HepG2 (cell line): Measurements from ENCODE around the gene MYO19. TPM values are rescaled to one million over a fixed set of nuclear protein-coding genes. Genes with fewer than 3 reads are reported as not detected.

Source experiments
- FOXP1 ChIP-seq, 2 experiments: fragments of 450-650 bp in 1 of 2; IDR thresholded peaks; 2 replicates each; pipeline ENCODE4 v1.6.1; 2017 to 2018; ENCODE audit warnings: antibody characterized with exemption in 1 of 2
- HES4 ChIP-seq: sonication (generic); formaldehyde crosslinking; IDR thresholded peaks from 2 replicates; pipeline ENCODE4 v1.9.0; 2021; ENCODE audit warnings: mild to moderate bottlenecking, missing genetic modification reagents, borderline replicate concordance
- HOXA7 ChIP-seq: sonication (generic); formaldehyde crosslinking; IDR thresholded peaks from 2 replicates; pipeline ENCODE4 v1.8.1; 2022; ENCODE audit warnings: mild to moderate bottlenecking, missing genetic modification reagents, moderate library complexity
- MTF2 ChIP-seq: sonication (generic); formaldehyde crosslinking; IDR thresholded peaks from 2 replicates; pipeline ENCODE4 v1.5.0; 2020; ENCODE audit warnings: missing genetic modification reagents, borderline replicate concordance
- NBN ChIP-seq: fragments of 450-650 bp; conservative IDR thresholded peaks from 2 replicates; pipeline ENCODE4 v1.6.1; 2017
- NFE2L2 ChIP-seq: fragments of 150-350 bp; IDR thresholded peaks from 2 replicates; pipeline ENCODE4 v1.6.1; 2014; ENCODE audit warnings: low read length
- NR2F1 ChIP-seq, 2 experiments: fragments of 450-650 bp in 1 of 2; formaldehyde crosslinking in 1 of 2; IDR thresholded peaks; 2 replicates each; pipeline versions ENCODE4 v1.5.0 to v1.6.1; 2016 to 2020; ENCODE audit warnings: mild to moderate bottlenecking in 1 of 2, missing compliant biosample characterization in 1 of 2, missing genetic modification reagents in 1 of 2, moderate library complexity in 1 of 2
- SIX1 ChIP-seq: sonication (generic); formaldehyde crosslinking; IDR thresholded peaks from 2 replicates; pipeline ENCODE4 v1.4.0; 2020; ENCODE audit warnings: missing genetic modification reagents, borderline replicate concordance
- TOE1 ChIP-seq: sonication (generic); formaldehyde crosslinking; IDR thresholded peaks from 2 replicates; pipeline ENCODE4 v1.4.0; 2020; ENCODE audit warnings: mild to moderate bottlenecking, missing genetic modification reagents
- ZNF3 ChIP-seq: IDR thresholded peaks from 2 replicates; pipeline ENCODE4 v1.7.0; 2017; ENCODE audit warnings: inconsistent platforms
- ZNF607 ChIP-seq: sonication (generic); formaldehyde crosslinking; IDR thresholded peaks from 2 replicates; pipeline ENCODE4 v1.5.1; 2020; ENCODE audit warnings: missing genetic modification reagents, mild to moderate bottlenecking, borderline replicate concordance
- ZNF816 ChIP-seq: sonication (generic); formaldehyde crosslinking; IDR thresholded peaks from 2 replicates; pipeline ENCODE4 v1.8.0; 2022; ENCODE audit warnings: missing genetic modification reagents, mild to moderate bottlenecking, borderline replicate concordance
- ZSCAN31 ChIP-seq: sonication (generic); formaldehyde crosslinking; IDR thresholded peaks from 2 replicates; pipeline ENCODE4 v1.5.0; 2020; ENCODE audit warnings: low read depth, mild to moderate bottlenecking, missing genetic modification reagents
- polyA plus RNA-seq, 8 experiments: library from polyadenylated mRNA; depleted of rRNA in 3 of 8; stranded (reverse) in 7 of 8; unstranded in 1 of 8; fragments of >200 nt; fragmentation: Illumina TruSeq in 4 of 8; extraction: Trizol in 4 of 8; gene quantifications; 2 replicates each; pipeline versions ENCODE4 v1.2.1 to v1.2.3, GENCODE V29; 2011 to 2016; ENCODE audit warnings: low read depth in 4 of 8, missing spikeins in 1 of 8, mixed read lengths in 1 of 8; ENCODE audit not compliant: insufficient read depth in 1 of 8
- total RNA-seq, 5 experiments: library from RNA; depleted of rRNA; stranded (reverse); fragments of >200 nt; fragmentation: Illumina TruSeq; extraction: Trizol; gene quantifications; 2 replicates each; pipeline ENCODE4 v1.2.3, GENCODE V29; 2016; ENCODE audit warnings: low read depth in 1 of 5
- TF ChIP-seq, protein P1 (sequence below): IDR thresholded peaks from 2 replicates; pipeline ENCODE4 v1.6.1; 2016
- TF ChIP-seq, protein P2 (sequence below): sonication (generic); formaldehyde crosslinking; IDR thresholded peaks from 2 replicates; pipeline ENCODE4 v1.8.0; 2022; ENCODE audit warnings: mild to moderate bottlenecking, missing genetic modification reagents; ENCODE audit not compliant: insufficient replicate concordance
- TF ChIP-seq, protein P3 (sequence below): IDR thresholded peaks from 2 replicates; pipeline ENCODE4 v1.6.1; 2016; ENCODE audit warnings: low read depth, control low read depth
- TF ChIP-seq, protein P4 (sequence below): sonication (generic); formaldehyde crosslinking; IDR thresholded peaks from 2 replicates; pipeline ENCODE4 v1.8.1; 2023; ENCODE audit warnings: missing genetic modification reagents, mild to moderate bottlenecking, borderline replicate concordance
- TF ChIP-seq, protein P5 (sequence below): sonication (generic); formaldehyde crosslinking; IDR thresholded peaks from 2 replicates; pipeline ENCODE4 v1.4.0; 2020; ENCODE audit warnings: mild to moderate bottlenecking, missing genetic modification reagents
- TF ChIP-seq, protein P6 (sequence below): IDR thresholded peaks from 2 replicates; pipeline ENCODE4 v1.6.1; 2016; ENCODE audit warnings: missing genetic modification reagents, missing compliant biosample characterization
- TF ChIP-seq, protein P7 (sequence below), 2 experiments: sonication (generic) in 1 of 2; formaldehyde crosslinking in 1 of 2; IDR thresholded peaks; 2 replicates each; pipeline versions ENCODE4 v1.4.0 to v1.6.1; 2018 to 2020; ENCODE audit warnings: missing genetic modification reagents in 2 of 2, borderline replicate concordance in 1 of 2, low read depth in 1 of 2, mild to moderate bottlenecking in 1 of 2, missing biosample characterization in 1 of 2

Gene MYO19
- total and polyA plus RNA-seq, 2 of the 13 experiments (the other 11 are each of a cell fraction or from before 2014, with no cell fraction given) = 75.7 to 82.3 TPM

DNA sequence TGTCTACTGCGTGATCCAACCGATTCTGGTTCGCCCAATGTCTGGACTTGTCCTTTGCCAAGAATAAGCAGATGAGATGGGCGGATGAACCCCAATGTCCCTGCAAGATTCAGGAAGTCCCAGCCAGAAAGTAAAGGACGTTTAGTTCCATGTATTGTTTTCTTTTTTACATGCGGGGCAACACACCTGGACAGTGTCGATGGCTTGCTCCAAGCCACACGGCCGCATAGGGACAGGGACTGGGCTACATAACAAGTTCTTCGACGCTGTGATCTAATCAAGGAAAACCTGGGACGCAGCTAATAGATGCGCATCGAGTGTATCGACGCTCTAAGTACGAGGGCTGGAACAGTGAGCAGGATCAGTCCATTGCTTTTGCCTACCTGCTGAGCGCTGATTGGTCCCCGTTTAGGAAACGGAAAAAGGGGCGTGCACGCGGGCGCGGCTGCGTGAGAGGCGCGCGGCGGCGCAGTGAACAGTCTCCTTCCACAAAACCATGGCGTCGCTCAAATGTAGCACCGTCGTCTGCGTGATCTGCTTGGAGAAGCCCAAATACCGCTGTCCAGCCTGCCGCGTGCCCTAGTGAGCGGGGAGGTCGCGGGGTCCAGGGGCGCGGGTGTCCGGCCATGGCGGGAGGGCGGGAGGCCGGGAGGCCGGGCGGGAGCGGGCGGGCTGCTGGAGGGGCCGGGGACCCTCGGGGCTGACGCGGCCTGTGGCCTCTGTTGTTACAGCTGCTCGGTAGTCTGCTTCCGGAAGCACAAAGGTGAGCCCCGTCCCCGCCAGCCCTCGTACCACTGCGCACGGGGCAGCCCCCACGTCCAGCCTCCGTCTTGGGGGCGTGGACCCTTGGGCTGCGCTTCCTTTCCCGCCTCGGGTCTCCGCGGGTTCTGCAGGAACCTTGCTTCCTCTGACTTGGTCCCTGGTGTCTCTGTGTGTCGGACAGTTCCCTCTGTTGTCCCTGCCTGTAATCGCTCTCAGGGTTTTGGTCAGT lies 48.2 kb downstream of the MYO19 start, which contains the start of gene ZNHIT3 (continued):
- TF ChIP-seq, protein P1, sequence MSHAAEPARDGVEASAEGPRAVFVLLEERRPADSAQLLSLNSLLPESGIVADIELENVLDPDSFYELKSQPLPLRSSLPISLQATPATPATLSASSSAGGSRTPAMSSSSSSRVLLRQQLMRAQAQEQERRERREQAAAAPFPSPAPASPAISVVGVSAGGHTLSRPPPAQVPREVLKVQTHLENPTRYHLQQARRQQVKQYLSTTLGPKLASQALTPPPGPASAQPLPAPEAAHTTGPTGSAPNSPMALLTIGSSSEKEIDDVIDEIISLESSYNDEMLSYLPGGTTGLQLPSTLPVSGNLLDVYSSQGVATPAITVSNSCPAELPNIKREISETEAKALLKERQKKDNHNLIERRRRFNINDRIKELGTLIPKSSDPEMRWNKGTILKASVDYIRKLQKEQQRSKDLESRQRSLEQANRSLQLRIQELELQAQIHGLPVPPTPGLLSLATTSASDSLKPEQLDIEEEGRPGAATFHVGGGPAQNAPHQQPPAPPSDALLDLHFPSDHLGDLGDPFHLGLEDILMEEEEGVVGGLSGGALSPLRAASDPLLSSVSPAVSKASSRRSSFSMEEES = peak; percentile 72
- no peak for TF ChIP-seq NFE2L2
- TF ChIP-seq, protein P2, sequence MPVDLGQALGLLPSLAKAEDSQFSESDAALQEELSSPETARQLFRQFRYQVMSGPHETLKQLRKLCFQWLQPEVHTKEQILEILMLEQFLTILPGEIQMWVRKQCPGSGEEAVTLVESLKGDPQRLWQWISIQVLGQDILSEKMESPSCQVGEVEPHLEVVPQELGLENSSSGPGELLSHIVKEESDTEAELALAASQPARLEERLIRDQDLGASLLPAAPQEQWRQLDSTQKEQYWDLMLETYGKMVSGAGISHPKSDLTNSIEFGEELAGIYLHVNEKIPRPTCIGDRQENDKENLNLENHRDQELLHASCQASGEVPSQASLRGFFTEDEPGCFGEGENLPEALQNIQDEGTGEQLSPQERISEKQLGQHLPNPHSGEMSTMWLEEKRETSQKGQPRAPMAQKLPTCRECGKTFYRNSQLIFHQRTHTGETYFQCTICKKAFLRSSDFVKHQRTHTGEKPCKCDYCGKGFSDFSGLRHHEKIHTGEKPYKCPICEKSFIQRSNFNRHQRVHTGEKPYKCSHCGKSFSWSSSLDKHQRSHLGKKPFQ (CRISPR knock-in tag) = peak; percentile 65
- TF ChIP-seq, protein P3, sequence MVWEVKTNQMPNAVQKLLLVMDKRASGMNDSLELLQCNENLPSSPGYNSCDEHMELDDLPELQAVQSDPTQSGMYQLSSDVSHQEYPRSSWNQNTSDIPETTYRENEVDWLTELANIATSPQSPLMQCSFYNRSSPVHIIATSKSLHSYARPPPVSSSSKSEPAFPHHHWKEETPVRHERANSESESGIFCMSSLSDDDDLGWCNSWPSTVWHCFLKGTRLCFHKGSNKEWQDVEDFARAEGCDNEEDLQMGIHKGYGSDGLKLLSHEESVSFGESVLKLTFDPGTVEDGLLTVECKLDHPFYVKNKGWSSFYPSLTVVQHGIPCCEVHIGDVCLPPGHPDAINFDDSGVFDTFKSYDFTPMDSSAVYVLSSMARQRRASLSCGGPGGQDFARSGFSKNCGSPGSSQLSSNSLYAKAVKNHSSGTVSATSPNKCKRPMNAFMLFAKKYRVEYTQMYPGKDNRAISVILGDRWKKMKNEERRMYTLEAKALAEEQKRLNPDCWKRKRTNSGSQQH = peak; percentile 72; the same call in 1 of the 2 replicates
- no peak for TF ChIP-seq NBN
- no peak for TF ChIP-seq HOXA7 (CRISPR knock-in tag)
- TF ChIP-seq, protein P4, sequence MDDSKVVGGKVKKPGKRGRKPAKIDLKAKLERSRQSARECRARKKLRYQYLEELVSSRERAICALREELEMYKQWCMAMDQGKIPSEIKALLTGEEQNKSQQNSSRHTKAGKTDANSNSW (CRISPR knock-in tag) = peak; percentile 91; the same call in 1 of the 2 replicates
- no peak for TF ChIP-seq TOE1 (CRISPR knock-in tag)
- TF ChIP-seq, protein P5, sequence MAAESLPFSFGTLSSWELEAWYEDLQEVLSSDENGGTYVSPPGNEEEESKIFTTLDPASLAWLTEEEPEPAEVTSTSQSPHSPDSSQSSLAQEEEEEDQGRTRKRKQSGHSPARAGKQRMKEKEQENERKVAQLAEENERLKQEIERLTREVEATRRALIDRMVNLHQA (CRISPR knock-in tag) = no peak
- TF ChIP-seq SIX1 (CRISPR knock-in tag) = no peak
- TF ChIP-seq, protein P6, sequence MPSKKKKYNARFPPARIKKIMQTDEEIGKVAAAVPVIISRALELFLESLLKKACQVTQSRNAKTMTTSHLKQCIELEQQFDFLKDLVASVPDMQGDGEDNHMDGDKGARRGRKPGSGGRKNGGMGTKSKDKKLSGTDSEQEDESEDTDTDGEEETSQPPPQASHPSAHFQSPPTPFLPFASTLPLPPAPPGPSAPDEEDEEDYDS (CRISPR knock-in tag) = peak; percentile 90
- no peak for TF ChIP-seq ZNF816 (CRISPR knock-in tag)
- TF ChIP-seq HES4 = no peak
- TF ChIP-seq NR2F1 (CRISPR knock-in tag; IDR thresholded peaks at IDR 0.05) = no peak
- TF ChIP-seq ZNF3 (CRISPR knock-in tag) = no peak
- TF ChIP-seq ZNF607 (CRISPR knock-in tag) = peak; percentile 52; the same call in 1 of the 2 replicates
- TF ChIP-seq FOXP1 (IDR thresholded peaks at IDR 0.05) = no peak
- 0 out of 2 replicates have a peak, but pooled peaks have one; percentile 28 for TF ChIP-seq FOXP1 (CRISPR knock-in tag; IDR thresholded peaks at IDR 0.05)
- TF ChIP-seq, protein P7, sequence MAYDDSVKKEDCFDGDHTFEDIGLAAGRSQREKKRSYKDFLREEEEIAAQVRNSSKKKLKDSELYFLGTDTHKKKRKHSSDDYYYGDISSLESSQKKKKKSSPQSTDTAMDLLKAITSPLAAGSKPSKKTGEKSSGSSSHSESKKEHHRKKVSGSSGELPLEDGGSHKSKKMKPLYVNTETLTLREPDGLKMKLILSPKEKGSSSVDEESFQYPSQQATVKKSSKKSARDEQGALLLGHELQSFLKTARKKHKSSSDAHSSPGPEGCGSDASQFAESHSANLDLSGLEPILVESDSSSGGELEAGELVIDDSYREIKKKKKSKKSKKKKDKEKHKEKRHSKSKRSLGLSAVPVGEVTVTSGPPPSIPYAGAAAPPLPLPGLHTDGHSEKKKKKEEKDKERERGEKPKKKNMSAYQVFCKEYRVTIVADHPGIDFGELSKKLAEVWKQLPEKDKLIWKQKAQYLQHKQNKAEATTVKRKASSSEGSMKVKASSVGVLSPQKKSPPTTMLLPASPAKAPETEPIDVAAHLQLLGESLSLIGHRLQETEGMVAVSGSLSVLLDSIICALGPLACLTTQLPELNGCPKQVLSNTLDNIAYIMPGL (CRISPR knock-in tag; IDR thresholded peaks at IDR 0.05; ENCODE audit: borderline replicate concordance in 1 of 2, low read depth in 1 of 2) = peak; percentile 56 to 65; a peak in 3 of 4 replicates
- peak; percentile 43; the same call in 1 of the 2 replicates for TF ChIP-seq ZSCAN31
- TF ChIP-seq MTF2 = no peak
